Glomerular endothelial cell (primary cell): Measurements from ENCODE around the gene PIMREG. TPM values are rescaled to one million over a fixed set of nuclear protein-coding genes. Genes with fewer than 3 reads are reported as not detected.
"Not testable (repeated sequence)": the region's sequence is repeated elsewhere in the genome, so short reads cannot be mapped to it uniquely, and the experiment has no call there.

Source experiments
- DNase-seq: peaks from one replicate; pipeline ENCODE4 v3.0.0-alpha.2; 2011; ENCODE audit warnings: low read depth, low spot score; ENCODE audit errors: extremely low read depth
- total RNA-seq: library from RNA; depleted of rRNA; stranded (reverse); fragments of >200 nt; gene quantifications from 2 replicates; pipeline ENCODE4 v1.2.3, GENCODE V29; 2015

Gene PIMREG
- total RNA-seq, 1 donor from 2014 or later: 8.2 TPM

DNA sequence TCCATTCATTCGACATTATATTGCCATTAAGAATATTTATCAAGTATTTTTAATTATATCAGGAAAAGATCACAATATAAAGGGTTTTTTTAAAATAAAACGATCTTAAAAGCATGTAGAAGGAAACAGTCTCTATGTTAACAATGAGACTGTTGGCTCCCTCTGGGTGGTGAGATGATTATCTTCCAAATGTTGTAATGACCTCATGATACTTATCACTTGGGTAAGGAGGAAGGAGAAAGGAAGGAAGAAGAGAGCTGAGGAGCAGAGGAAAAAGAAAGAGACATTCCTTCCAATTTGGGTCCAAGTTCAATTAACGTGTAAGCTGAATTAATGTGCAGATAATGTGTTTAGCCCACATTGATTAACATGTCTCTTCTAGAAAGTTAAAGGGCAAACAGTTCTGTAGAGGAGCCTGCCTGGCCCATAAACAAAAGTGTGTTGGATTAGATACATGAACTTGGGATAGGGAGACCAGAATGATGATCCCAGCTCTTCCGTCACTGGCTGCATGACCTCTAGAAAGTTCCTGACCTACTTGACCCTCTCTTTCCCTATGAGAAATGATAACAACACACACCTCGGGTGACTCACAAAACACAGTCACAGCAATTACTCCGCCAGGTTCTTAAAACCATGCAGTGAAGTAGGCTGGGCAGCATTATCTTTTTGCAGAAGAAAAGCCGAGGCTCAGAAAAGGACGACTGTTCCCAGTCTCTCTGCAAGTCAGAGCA is 32.0 kb downstream of the PIMREG start:
- no peak for DNase-seq

DNA sequence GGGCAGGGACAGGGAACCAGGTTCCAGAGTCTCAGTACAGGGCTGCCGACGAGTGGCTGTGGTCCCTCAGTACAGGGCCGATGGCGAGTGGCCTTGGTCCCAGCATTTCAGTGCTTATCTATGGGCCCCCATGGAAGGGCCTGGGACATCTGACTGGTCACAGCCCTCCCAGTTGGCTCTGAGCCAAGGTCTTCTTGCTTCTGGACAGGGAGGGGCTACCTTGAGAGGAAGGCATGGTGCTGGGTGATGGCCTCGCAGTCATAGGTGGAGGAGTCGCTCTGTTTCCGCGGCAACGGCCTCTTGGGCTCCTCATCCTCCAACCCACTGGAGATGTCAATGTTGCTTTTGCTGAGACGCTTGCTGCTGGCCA is 32.5 kb downstream of the PIMREG start:
- DNase-seq: no peak

DNA sequence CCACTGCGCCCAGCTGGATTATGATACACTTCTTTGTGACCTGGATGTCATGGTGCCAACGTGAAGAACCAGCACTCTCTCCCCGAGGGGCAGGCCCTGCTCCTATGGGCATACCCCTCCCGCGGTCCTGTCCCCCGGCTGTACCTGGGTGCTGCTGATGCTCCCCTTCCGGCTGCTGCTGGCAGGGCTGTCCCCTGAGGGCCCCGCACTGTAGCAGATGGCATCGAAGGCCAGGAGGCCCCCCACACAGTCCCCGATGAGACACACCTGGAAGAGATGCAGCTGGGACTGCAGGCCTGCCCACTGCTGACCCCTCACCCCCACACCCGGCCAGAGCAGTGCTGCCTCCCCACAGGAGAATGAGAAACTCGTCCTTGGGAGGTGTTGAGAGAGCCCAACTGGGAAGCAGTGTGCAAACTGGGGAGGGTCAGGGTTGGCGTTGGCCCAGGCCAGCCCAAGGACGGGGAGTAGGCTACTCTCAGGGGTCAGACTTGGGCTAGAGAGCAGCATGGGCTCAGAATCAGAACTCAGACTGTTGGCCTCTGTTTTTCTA is 33.7 kb downstream of the PIMREG start:
- DNase-seq: no peak

DNA sequence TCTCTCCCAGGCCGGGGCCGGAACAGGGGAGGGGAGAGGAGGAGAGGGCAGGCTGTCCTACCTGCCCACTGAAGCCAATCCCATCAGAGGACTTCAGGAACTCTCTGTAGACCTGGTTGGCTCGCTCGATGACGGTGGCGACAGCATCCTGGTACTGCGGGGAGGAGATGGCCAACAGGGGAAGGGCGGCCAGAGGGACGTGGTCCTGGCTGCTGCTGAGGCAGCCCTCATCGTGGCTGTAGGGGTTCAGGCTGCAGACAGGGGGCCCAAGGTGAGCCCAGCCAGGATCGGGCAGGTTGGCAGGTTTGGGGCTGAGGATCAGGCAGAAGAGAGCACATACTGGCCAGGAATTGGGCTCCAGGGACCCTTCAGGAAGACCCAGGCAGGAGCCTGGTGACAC is 34.2 kb downstream of the PIMREG start:
- no peak for DNase-seq

DNA sequence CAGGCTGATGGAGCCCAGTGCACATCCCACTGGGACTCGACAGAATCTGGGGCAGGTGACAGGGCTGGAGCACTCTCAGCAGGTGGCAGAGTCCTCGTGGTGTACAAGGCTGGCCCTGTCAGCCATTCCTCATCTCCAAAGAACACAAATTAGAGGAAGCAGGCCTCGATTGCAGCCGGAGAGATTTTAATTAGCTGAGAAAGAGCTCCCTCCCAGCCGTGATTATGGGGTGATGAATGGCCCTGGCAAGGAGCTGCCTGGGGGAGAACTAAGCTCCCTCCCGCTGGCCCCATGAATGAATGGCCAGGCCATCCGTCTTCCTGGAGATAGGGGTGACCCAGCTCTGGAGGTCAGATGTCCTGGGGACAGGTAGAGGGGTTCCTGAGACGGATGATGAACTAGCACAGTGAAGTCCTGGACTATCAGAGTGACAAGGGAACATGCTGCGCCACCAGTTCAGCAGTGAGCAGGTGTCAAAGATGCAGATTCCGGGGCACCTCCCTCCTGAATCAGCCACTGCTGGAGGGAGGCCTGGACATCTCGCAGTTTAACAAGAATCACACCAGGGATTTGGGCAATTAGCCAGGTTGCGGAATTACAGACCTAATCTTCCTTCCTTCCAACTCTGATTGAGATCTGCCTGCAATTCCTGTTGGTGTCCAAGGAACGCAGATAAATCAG is 35.5 kb downstream of the PIMREG start:
- no peak for DNase-seq

DNA sequence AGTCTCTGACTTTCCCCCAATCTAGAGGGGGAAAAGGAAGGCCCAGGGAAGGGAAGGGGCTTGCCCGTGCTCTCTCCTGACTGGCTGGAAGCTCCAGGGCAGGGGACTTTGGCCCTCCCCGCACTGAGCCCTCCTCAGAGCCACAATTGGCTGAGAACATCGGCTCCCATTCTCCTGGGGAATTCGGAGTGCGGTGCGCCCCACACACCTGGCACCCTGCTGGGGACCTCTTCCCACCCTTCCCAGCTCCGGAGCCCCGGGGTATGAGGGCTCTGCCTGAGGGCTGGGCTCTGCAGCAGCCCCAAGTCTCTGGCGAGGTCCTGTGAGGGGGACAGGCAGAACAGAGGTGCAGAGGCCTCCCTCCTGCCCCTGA is 36.0 kb downstream of the PIMREG start:
- no peak for DNase-seq

DNA sequence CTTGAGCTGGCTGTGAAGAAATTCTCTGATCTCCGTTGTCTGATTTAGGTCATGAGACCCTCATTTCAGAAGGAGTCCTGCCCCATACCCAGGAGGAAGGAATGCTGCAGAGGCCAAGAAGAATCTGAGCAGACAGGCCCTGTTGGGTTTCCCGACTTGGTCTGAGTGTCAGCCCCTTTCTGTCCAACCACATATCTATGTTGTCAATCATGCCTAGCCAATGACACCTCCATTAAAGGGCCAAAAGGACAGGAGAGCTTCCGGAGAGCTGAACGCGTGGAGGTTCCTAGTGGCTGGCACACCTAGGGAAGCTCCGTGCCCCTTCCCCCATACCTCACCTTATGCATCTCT is 37.8 kb downstream of the PIMREG start:
- DNase-seq: no peak

DNA sequence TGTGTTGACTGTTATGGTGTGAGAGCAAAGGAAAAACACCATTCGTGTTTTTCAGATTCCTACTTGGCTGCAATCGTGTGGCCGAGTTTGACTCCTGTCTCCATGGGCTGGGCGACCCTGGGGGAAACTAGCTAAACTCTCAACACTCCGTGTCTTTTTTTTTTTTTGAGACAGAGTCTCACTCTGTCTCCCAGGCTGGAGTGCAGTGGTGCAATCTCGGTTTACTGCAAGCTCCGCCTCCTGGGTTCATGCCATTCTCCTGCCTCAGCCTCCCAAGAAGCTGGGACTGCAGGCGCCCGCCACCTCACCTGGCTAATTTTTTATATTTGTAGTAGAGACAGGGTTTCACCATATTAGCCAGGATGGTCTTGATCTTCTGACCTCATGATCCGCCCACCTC is 38.5 kb downstream of the PIMREG start:
- not testable (repeated sequence) for DNase-seq

DNA sequence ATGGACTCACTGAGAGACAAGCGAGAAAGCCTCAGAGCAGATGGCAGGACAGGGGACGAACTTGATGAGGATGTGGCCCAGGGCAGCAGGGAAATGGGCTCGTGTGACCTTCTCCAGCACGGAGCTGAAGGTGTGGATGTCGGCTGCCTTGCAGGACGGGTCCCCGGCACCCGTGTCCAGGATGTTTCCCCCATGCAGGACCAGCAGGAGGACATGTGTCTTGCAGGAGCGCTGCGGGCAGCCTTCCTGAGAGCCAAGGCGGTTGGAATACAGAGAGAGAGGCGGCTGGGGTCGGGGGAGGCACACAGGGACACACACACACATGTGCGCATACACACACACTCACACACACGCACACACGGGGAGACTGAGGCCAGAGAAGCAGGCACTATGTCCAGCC is 39.3 kb downstream of the PIMREG start:
- no peak for DNase-seq

DNA sequence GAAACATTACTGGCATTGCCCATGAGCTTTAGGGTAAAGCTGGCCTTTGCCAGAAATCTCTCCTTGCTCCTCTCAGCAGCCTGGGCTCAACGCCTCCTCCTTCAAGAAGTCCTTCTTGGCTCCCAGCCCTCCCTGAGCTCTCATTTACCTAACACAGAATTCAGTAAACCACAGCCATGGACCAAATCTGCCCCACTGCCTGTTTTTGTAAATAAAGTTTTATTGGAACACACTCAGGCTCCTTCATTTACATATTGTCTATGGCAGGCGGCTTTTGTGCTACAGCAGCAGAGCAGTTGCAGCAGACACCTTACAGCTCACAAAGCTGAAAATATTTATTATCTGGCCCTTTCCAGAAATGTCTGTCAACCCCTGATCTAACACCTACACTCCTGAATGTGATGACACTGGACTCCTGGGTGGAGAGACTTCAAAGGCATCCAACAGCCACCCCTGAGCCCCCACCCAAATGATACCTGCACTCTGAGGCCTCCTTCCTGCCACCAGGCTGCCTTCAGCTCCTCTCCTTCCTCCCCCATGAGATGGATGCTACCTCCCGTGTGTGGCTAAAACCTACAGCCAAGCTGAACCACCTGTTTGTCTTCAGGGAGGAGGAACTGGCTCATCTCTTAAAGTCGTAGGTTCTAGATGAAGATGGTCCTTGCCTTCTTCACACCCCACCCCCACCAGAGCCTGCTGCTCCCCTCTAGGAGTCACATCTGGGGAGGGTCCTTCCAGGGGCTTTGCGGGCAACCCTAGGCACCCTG is 41.6 kb downstream of the PIMREG start:
- no peak for DNase-seq

DNA sequence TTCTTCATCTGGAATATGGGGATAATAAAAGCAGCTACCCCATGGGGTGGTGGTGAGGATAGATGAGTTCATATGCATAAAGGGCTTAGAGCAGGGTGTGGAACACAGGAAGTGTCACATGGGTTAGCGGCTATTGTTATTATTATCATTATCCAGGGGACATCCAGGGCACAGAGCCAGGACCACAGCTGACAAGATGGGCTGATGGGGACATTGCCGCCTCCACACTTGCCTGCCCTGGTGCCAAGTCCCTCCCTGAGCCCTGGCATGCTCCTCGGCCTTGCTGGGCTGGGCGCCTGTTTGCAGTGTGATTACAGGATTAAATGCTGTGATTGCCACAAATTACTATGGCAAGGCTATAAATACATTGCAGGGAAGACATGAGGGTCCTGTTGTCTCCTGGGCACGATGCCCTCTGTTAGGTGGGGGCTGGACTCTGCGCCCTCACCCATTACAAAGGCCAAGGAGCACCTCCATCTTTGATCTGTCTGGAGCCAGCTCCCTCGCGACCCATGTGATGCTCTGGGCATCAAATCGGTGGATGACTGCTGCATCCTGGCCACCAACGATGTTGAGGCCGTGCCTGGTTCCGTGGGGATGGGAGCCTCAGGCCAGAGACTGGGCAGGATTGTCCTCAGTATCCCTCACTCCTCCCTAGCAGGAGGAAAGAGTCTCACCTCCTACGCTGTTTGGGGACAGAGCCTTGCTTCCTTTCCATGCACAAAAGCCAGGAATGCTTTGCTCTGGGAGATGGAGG is 43.2 kb downstream of the PIMREG start:
- DNase-seq: no peak

DNA sequence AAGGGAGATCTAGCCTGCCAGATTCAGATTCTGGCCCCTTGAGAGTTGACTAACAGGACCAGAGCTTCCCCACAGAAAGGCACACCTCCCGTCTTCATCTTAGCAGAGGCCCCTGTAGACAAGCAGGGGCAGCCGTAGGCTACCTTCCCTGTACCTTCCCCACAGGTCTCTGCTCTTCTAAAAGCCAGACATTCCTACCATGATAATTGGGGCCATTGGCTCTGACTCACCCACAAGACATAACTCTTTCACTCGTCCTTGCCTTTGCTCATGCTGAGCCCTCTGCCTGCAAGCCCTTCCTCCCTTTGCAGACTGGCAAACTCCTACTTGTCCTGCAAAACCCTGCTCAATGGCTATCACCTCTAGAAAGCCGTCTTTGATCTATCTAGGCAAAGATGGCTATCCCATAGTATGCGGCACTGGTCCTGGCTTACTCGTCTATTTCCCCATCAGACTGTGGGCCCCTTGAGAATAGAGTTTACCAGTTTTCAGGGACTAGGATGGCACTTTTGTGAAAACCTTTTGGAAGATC is 43.8 kb downstream of the PIMREG start:
- no peak for DNase-seq

DNA sequence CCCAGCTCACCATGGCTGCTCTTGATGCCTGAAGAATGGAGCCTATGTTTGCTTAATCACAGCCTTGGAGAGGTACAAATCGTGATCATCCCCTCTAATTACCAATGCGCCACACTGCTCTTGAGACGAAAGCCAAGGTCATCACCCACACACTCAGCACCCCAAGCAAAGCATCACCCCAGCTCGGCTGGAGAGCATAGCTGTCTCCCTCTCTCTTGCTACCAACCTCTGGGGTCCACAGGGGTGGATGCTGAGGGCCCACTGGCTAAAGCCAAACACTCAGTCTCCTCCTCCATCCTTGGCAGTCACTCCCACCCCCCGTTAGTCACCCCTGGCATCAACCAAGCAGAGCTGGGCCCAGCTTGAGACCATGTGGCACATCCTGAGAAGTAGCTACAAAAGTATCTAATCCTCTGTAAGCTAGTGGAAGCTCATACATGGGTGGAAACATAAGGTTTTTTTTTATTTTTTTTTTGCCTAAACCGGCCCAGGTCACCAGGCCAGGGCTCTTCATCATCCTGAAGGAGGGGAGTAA is 44.8 kb downstream of the PIMREG start:
- no peak for DNase-seq

DNA sequence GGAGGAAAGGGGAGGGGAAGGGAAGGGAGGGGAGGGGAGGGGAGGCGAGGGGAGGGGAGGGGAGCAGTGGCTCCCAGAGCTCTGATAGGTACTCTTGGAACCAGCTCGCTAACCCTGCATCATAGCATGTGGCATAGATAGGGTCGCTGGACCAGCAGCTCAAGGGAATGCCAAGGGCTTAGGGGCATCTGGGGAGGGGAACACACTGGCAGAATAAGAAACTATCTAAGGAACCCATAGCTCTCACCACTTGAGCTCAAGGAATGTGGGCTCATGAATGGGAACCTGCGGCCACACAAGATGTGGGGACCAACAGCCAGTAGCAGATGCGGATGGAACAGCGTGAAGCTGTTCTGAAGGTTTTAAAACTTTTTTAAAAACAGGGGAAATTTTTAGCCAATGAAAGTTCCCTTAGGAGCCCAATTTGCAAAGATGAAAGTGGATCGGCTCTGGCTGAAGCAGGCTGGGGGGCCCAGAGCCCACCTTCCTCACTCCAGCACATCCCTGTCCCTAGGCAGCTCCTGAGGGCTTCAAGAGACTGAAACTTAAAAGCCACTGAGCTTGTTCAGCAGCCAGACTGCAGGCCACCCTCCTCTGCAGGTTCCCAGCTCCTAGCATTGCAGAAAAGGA is 46.9 kb downstream of the PIMREG start:
- no peak for DNase-seq

DNA sequence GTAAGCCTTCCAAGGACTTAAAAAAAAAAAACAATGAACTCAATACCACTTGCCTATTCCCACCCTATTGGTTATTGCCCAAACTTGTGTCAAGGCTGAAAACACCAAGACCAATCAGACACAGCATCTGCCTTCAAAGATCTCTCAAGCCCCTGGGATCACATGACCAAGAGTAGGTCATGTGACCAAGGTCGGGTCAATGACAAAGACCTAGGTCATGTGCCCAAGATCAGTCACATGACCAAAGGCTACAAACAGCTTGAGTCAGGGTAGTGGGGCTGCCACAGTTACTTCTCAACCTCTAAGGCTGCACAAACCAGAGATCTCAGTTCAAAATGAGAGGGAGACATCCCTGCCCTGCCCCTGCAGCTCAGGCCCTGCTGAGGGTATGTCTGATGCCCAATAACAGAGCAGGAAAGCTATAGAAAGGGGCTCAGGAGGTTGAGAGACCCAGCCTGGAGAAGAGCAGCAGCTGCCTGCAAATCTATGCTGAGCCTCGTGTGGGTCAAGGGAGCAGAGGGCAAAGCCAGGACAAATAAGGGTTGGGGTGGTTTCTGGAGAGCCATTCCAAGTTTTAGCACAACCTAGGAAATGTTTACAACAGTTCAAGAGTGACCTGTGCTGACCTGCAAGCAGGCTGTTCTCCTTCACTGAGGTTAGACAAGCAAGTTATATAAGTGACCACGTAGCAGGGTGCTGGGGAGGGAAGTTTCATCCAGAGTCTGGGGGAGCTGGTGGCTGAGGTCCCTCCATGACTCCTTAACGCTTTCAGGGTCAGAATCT is 48.8 kb downstream of the PIMREG start:
- DNase-seq: no peak

DNA sequence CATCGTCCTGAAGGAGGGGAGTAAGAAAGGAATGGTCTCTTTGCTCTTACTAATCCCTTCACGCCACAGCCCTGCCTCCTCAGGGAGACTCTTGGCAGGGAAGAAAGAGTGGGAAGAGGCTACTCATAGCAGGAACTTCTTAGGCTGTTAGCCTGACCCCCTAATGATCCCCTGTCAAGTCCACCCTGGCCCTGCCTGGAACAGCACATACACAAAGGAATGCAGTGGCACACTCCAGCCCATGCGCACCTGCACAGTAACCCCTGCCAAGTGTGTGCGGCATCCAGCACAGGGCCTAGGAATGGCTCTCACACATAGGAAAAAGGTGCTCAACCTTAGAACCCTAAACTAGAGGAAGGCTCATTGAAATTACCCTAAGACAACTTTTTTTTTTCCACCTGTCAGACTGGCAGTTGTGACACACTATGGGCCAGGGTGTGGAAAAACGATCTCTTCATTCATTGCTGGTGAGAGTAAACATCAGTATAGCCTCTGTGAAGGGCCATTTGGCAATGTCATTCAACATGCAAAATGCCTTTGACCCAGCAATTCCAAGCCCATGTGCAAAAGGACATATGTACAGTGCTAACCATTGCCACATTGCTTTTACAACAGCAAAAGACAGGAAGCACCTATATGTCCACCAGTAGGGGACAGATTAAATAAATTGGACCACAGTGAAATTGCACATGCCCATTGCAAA is 50.1 kb downstream of the PIMREG start:
- DNase-seq: no peak

DNA sequence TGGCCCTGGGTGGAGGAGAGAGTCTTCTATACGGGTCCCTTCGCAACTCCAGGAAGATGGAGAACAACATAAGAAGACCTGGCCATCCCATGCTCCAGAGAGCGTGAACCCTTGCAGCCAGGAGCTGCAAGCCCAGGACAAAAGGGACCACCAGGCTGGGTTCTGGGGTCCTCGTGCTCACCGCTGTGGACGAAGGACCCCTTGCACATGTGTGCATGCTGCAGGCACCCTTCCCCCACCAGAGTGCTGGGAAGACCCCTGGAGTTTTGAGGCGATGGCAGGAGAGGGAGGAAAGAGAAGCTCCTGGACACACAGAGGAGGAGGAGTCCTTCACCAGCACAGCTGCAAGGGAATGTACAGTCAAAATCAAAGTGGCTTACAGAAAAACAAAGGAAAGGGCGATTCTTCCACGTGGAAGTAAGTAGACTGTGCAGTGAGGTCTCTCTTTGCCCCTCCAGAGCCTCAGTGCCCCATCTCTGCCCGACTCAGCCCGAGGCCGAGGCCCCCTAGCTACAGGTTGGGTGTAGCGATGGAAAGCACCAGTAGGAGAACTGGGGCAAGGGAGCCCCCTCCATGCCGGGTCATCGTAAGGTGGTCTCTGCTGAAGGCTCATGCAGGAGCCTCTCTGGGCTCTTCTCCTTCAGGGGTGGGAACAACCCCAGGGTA is 51.3 kb downstream of the PIMREG start:
- DNase-seq: no peak

DNA sequence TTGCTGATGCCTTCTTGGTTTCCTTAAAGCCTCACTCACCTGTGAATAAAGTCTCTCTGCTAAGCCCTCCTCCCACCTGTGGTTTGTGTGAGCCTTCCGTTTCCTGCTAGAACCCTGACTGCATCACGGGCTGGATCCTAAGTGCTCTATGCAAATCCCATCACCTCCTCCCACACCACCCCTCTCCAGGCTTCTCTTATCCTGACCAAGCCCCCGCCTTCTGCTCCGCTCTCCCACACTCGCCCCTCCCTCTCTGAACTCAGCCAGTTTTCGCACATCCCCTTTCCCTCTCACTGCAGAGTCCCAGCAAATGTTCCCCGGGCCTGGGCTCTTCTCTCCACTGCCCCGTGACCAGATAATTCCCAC is 51.8 kb downstream of the PIMREG start:
- no peak for DNase-seq
